ENCODE measurements around the gene CLEC20A. TPM values are rescaled to one million over a fixed set of nuclear protein-coding genes. Genes with fewer than 3 reads are reported as not detected.

The CLEC20A gene
- total RNA-seq, 4 donors from 2014 or later = not detected

- Histone ChIP-seq H3K4me3 (no peak overlapping the region), H3K36me3 (peaks cover 41% of the 10 kb centered on the region), H3K27me3 (no peaks in the 10 kb centered on the region), H3K9me3 (no peaks in the 10 kb centered on the region), H3K27ac (no peak overlapping the region), H3K4me1 (no peaks in the 10 kb centered on the region)
- TF ChIP-seq POLR2A (IDR thresholded peaks at IDR 0.05) (no peak), EP300 (IDR thresholded peaks at IDR 0.05) (no peak), CTCF (IDR thresholded peaks at IDR 0.05) (no peak), POLR2AphosphoS5 (IDR thresholded peaks at IDR 0.05) (no peak)
- no peak for DNase-seq (ENCODE audit: low spot score in 2 of 2)
Observed at GRCh38 chr1:178467837-178468236, 28.9 kb downstream of the CLEC20A start.

- H3K27me3 ChIP-seq = no peaks in the 10 kb centered on the region
- TF ChIP-seq POLR2AphosphoS5 (IDR thresholded peaks at IDR 0.05) (no peak), EP300 (IDR thresholded peaks at IDR 0.05) (no peak), CTCF (IDR thresholded peaks at IDR 0.05) (no peak), POLR2A (IDR thresholded peaks at IDR 0.05) (no peak)
- DNase-seq (ENCODE audit: low spot score in 2 of 2) = no peak
- H3K4me1 ChIP-seq = no peaks in the 10 kb centered on the region
- H3K36me3 ChIP-seq = peaks cover 38% of the 10 kb centered on the region
- no peak overlapping the region for H3K4me3 ChIP-seq
- H3K9me3 ChIP-seq = no peaks in the 10 kb centered on the region
- H3K27ac ChIP-seq = no peak overlapping the region
Observed at GRCh38 chr1:178465011-178465410, 31.8 kb downstream of the CLEC20A start.

- no peaks in the 10 kb centered on the region for H3K9me3 ChIP-seq
- no peaks in the 10 kb centered on the region for H3K27me3 ChIP-seq
- TF ChIP-seq POLR2A (IDR thresholded peaks at IDR 0.05) (no peak), POLR2AphosphoS5 (IDR thresholded peaks at IDR 0.05) (no peak), EP300 (IDR thresholded peaks at IDR 0.05) (no peak), CTCF (IDR thresholded peaks at IDR 0.05) (no peak)
- no peaks in the 10 kb centered on the region for H3K4me1 ChIP-seq
- DNase-seq (ENCODE audit: low spot score in 2 of 2) = no peak
- peaks cover 38% of the 10 kb centered on the region for H3K36me3 ChIP-seq
- H3K4me3 ChIP-seq = no peak overlapping the region
- no peak overlapping the region for H3K27ac ChIP-seq
Observed at GRCh38 chr1:178464566-178464965, 32.2 kb downstream of the CLEC20A start.

- Histone ChIP-seq H3K4me1 (no peaks in the 10 kb centered on the region), H3K9me3 (no peaks in the 10 kb centered on the region), H3K36me3 (peaks cover 36% of the 10 kb centered on the region), H3K4me3 (no peak overlapping the region), H3K27me3 (no peaks in the 10 kb centered on the region), H3K27ac (no peak overlapping the region)
- TF ChIP-seq EP300 (IDR thresholded peaks at IDR 0.05) (no peak), POLR2A (IDR thresholded peaks at IDR 0.05) (no peak), CTCF (IDR thresholded peaks at IDR 0.05) (no peak), POLR2AphosphoS5 (IDR thresholded peaks at IDR 0.05) (no peak)
- WGBS = 90% methylated on average over 1 of the region's 1 CpG
- no peak for DNase-seq (ENCODE audit: low spot score in 2 of 2)
Observed at GRCh38 chr1:178464141-178464540, 32.6 kb downstream of the CLEC20A start.

GRCh38 chr1:178461701-178462100 is 35.1 kb downstream of the CLEC20A start:
- no peak for DNase-seq (ENCODE audit: low spot score in 2 of 2)
- peaks cover 31% of the 10 kb centered on the region for H3K36me3 ChIP-seq
- no peaks in the 10 kb centered on the region for H3K27me3 ChIP-seq
- H3K27ac ChIP-seq = no peak overlapping the region
- H3K9me3 ChIP-seq = no peaks in the 10 kb centered on the region
- H3K4me3 ChIP-seq = no peak overlapping the region
- TF ChIP-seq POLR2AphosphoS5 (IDR thresholded peaks at IDR 0.05) (no peak), POLR2A (IDR thresholded peaks at IDR 0.05) (no peak), EP300 (IDR thresholded peaks at IDR 0.05) (no peak), CTCF (IDR thresholded peaks at IDR 0.05) (no peak)
- no peaks in the 10 kb centered on the region for H3K4me1 ChIP-seq
- 89% methylated on average over 4 of the region's 4 CpGs for WGBS

All from suprapubic skin (tissue), 4 donors.